HCT116 (cell line): Measurements from ENCODE around the gene FTO.

Source experiments
- EZH2 ChIP-seq: fragments of 200-600 bp; sonication (generic); IDR thresholded peaks from 2 replicates; pipeline ENCODE4 v1.6.1; 2017; ENCODE audit warnings: antibody characterized with exemption, mixed run types
- POLR2A ChIP-seq: IDR thresholded peaks from 2 replicates; pipeline ENCODE4 v1.7.0; 2011; ENCODE audit warnings: borderline replicate concordance; ENCODE audit not compliant: insufficient read depth, insufficient read length; ENCODE audit errors: extremely low read depth
- POLR2AphosphoS5 ChIP-seq: IDR thresholded peaks from 2 replicates; pipeline ENCODE4 v1.6.1; 2011; ENCODE audit warnings: mild to moderate bottlenecking, low read depth, low read length, moderate library complexity
- SIN3A ChIP-seq: IDR thresholded peaks from 2 replicates; pipeline ENCODE4 v1.6.1; 2012; ENCODE audit warnings: low read depth
- TF ChIP-seq, protein P1 (sequence below): IDR thresholded peaks from 2 replicates; pipeline ENCODE4 v1.6.1; 2012
- TF ChIP-seq, protein P2 (sequence below), 3 experiments: fragments of 200-600 bp in 1 of 3; sonication (generic) in 1 of 3; IDR thresholded peaks in 2 of 3; conservative IDR thresholded peaks in 1 of 3; 2 replicates each; pipeline ENCODE4 v1.5.1; 2012 to 2017; ENCODE audit warnings: low read depth in 2 of 3, low read length in 2 of 3, antibody characterized with exemption in 1 of 3, borderline replicate concordance in 1 of 3, control low read depth in 1 of 3, mild to moderate bottlenecking in 1 of 3, mixed read lengths in 1 of 3, mixed run types in 1 of 3, moderate library complexity in 1 of 3; ENCODE audit not compliant: insufficient read depth in 1 of 3

DNA sequence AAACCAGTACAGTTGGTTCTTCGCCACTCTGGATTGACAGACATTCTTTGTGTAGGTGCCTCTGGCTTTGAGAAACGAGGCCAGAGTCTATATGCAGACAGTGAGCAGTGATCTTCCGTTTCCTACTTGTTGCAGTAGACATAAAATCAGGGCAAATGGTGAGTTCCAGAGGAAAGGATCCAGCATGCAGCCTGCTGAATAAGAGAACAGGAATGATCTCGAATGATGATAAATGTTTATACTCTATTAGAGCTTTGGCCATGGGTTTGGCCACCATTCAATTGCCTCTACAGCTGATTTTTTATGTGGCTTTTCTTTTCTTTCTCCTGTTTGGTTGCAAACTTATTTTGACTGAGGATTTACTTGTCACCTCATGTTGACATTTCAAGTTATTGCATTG lies 295.9 kb downstream of the FTO start:
- TF ChIP-seq, protein P1, sequence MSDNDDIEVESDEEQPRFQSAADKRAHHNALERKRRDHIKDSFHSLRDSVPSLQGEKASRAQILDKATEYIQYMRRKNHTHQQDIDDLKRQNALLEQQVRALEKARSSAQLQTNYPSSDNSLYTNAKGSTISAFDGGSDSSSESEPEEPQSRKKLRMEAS = no peak
- TF ChIP-seq, protein P2, sequence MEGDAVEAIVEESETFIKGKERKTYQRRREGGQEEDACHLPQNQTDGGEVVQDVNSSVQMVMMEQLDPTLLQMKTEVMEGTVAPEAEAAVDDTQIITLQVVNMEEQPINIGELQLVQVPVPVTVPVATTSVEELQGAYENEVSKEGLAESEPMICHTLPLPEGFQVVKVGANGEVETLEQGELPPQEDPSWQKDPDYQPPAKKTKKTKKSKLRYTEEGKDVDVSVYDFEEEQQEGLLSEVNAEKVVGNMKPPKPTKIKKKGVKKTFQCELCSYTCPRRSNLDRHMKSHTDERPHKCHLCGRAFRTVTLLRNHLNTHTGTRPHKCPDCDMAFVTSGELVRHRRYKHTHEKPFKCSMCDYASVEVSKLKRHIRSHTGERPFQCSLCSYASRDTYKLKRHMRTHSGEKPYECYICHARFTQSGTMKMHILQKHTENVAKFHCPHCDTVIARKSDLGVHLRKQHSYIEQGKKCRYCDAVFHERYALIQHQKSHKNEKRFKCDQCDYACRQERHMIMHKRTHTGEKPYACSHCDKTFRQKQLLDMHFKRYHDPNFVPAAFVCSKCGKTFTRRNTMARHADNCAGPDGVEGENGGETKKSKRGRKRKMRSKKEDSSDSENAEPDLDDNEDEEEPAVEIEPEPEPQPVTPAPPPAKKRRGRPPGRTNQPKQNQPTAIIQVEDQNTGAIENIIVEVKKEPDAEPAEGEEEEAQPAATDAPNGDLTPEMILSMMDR (IDR thresholded peaks at IDR 0.05 in 2 of 3, conservative IDR thresholded peaks at IDR 0.05 in 1 of 3; ENCODE audit: borderline replicate concordance in 1 of 3, insufficient read depth in 1 of 3, low read depth in 2 of 3, low read length in 2 of 3) = no peak
- TF ChIP-seq POLR2A (no peak), EZH2 (no peak), SIN3A (no peak), POLR2AphosphoS5 (no peak)
